LHCN-M2 (cell line): Measurements from ENCODE around the gene CERS6. TPM values are rescaled to one million over a fixed set of nuclear protein-coding genes. Genes with fewer than 3 reads are reported as not detected.

Experiments used
- DNase-seq: peaks from one replicate; pipeline ENCODE4 v3.0.0-alpha.2; 2012; ENCODE audit warnings: low read depth
- total RNA-seq: library from RNA; depleted of rRNA; stranded (reverse); fragments of >200 nt; gene quantifications from 2 replicates; pipeline ENCODE4 v1.2.3, GENCODE V29; 2014

CERS6 gene
- total RNA-seq, 1 experiment from 2014 or later, result 47.2 TPM

DNA sequence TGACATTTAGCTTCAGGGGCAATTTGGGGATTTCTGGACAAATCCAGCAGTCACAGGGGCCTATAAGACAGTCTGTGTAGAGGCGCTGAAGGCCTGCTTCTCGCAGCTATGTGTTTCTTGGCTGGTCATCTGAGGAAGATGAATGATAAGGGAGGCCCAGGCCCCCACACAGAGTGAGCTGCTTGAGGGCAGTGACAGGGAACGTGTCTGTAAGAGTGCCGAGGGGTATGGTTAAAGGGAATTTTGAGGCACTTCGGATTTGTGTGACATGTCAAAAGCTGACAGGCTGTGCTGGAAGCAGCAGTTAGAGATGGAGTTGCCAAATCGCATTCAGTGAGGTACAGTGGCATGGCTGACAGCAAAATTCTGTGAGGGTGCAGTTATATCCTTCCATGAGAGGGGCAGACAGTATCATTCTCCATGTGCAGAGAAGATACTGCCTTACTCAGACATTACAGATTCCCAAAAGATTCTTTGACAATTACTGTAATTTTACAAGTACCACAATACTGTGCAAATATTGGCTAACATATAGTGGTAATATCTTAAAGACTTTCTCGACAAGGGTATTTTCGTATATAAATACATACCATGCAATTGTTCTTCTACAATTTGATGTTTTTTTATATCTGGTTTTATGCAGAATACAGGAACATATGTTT lies 74.0 kb downstream of the CERS6 start:
- DNase-seq, result no peak

DNA sequence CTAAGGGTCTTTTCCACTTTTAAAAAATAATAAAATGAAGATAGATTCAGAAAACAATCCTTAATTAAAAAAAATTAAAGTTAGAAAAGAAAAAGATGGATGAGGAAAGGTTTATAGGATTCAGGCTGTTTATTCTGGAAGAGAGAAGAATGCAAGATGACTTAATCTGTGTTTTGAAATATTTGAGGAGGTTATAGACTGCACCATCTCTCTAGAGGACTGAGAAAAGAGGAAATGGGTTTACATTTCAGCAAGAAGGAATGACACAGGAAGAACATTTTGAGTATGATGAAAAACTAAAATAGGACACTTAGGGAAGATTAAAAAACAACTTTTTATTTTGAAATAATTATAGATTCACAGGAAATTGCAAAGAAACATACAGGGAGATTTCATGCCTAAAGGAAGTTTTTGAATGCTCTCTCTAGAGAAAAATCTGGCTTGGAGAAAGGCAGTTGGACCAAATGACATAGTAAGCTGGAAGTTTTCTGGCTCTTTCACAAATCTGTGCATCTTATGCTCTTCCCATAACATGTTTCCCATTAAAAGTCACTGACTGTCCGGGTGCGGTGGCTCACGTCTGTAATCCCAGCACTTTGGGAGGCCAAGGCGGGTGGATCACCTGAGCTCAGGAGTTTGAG lies 75.0 kb downstream of the CERS6 start:
- DNase-seq, result peak; percentile 69

DNA sequence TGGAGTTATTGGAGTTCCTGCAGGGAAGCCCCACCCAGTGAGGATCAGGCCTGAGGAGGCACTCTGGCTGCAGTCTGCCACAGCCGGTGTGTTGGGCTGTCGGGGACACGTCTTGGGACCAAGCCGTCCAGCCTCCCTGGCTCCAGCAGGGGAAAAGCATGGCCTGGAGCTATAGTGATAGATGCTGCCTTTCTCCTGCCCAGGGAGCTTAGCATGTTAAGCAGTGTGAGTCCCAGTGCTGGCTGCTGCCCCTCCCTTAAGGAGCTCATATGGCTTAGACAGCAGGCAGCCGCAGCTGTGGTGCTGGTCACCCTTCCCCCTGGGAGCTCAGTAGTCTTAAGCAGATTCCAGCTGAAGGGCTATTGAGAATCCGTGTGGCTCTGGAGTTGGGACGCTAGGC lies 78.9 kb downstream of the CERS6 start:
- DNase-seq, result no peak

DNA sequence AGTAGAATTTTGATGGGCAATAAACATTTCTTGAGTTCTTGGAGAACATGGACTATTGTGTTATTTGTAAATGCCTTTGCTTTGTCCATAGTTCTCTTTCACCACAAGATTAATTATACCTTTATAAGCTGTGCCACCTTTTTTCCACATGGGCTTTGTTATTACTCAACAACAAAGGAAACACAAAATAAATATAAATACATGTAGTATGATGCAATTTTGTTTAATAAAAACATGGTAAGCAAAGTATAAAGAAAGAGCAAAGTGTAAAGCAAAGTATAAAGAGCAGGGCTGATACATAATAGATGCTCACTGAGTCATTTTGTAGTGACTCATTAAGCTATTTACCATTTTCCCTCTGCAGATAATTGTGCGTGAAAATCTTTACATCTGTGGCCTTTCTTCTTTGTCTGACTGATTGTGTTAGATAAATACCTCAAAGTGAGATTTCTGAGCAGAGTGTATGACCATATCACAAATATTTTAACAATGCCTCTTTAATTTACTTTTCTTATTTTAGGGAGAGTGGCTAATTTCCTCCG lies 80.9 kb downstream of the CERS6 start:
- peak; percentile 39 for DNase-seq

DNA sequence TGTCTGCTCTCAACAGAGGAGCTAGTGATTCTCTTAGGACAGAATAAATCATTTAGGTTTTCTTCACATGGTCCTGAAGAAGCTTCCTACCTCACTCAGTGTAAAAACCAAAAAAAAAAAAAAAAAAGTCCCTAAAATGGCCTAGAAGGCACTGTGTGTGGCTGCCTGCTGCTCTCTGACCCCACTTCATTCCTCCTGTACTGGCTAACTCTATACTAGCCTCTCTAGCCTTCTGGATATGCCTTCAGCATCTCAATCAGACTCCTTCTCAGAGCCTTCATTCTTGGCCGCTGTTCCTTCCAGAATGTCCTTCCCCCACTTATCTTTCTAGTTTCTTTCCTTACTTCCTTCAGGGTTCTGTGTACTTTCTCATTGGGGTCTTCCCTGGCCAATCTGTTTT lies 82.1 kb downstream of the CERS6 start:
- DNase-seq, result no peak

DNA sequence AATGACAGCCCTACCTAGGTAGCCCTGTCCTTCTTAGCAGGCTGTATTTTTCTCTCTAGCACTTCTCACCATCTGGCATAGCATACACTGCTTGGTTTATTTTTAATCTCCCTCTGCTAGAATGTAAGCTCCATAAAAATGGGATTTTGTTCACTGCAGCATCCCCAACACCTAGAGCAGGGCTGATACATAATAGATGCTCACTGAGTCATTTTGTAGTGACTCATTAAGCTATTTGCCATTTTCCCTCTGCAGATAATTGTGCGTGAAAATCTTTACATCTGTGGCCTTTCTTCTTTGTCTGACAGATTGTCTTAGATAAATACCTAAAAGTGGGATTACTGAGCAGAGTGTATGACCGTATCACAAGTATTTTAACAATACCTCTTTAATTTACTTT lies 82.5 kb downstream of the CERS6 start:
- DNase-seq, result peak; percentile 51

DNA sequence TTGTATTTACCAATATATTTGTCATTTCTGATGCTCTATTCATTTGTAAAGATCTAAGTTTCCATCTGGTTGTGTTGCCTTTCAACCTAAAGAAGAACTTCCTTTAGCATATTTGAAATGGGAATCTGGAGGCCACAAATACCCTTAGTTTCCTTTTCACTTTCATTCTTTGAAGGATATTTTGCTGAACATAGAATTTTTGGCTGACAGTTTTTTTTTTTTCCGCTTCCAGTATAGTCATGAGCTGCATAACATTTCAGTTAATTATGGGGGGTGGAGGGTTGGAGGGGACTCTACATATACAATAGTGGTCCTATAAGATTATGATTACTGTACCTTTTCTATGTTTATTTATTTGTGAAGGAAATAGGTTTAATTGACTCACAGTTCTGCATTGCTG lies 83.9 kb downstream of the CERS6 start:
- DNase-seq, result no peak

DNA sequence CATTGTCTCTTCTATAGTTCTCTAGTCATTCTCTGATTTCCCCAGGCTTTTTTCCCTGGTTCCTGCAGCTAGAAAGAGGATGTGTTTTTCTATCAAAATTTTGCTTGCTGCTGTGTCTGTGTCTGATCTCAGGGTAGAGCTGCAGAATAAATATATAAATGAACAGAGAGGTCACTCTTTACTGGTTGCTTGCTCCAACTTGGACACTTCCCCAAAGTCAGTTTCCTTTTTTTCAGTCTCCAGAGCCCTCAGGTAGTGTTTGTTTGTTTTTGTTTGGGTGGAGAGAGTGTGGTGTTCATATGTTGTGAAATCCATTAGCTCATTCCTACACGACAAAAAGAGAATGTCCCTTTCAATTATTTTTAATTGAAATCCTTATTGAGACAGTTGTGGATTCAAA lies 85.8 kb downstream of the CERS6 start:
- no peak for DNase-seq

DNA sequence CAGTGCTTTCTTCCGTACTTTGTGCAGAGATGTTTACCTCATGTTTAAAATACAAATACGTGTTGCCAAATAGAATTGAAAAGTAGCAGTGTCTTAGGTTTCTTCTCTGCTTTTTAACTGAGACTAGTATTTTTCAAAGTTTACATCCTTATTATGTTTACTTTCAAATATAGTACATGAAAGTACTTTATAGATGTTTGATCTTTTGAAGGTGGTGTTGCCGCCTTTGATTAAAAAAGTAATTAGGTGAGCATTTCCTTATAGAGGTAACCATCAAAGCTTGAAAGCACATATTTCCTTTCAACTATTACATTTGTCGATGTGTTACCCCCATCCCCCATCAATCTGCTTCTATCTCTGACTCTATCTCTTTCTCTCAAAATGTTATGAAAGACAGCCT lies 87.0 kb downstream of the CERS6 start:
- no peak for DNase-seq

DNA sequence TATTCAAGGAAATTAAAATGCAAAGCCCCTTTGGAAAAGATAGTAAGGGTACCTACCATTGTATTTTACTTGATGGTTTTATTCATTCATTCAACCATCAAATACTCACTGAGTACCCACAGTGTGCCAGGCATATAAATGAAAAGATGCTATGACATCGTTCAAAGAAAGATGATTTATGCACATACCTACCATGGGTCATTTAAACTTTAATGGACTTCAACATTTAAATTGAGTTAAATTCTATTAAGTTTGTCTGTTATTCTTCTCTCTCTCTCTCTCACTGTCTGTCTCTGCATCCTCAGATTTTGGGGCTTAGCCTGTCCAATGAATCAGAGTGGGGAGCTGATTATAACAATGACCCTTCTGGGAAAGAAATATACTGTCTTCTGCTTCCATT lies 87.9 kb downstream of the CERS6 start:
- no peak for DNase-seq

DNA sequence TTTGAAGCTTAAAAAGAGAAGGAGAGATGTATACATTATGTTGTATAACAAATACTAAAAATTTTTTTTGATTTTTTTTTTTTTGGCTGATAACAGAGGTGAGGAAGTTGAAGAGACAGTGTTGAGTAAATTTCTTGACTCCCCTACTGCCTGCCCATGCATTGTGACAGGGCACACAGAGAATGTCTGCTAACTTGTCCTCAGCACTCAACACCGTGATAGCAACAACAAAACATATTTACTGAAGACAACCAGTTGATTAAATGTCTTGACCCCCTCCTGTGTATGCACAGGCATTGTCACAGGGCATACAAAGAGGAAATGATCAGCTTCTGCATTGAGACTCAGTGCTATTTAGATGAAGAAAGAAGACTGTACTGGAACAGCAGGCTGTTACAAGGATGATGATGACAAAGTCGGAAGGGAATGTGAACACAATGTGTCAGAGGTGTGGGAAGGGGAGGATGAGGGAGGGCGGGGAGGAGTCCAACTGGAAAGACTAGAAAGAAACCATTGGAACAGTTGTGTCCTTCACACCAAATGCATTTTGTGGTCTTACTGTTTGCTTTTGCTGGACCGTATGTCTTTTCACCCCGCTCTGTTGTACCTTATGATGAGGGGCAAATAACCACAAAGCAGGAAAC lies 89.5 kb downstream of the CERS6 start:
- DNase-seq, result peak; percentile 97

DNA sequence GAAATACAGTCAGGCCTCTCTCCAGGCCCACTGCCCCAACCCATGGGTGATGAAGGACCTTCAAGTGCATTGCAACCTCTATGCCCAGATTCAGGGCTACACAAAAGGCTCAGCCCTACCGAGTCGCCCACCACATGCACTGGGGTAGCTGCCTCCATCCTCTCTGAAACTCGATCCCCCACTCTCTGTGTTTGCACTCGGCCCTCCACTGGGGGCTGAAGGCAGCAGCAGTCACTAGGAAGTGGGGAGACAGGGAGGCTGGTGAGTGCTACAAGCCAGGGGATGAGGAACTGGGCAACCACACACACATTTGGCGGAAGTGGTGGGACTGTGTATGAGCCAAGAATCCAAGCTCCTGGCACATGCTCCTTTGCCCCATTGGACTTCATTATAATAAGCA lies 94.6 kb downstream of the CERS6 start:
- DNase-seq, result no peak

DNA sequence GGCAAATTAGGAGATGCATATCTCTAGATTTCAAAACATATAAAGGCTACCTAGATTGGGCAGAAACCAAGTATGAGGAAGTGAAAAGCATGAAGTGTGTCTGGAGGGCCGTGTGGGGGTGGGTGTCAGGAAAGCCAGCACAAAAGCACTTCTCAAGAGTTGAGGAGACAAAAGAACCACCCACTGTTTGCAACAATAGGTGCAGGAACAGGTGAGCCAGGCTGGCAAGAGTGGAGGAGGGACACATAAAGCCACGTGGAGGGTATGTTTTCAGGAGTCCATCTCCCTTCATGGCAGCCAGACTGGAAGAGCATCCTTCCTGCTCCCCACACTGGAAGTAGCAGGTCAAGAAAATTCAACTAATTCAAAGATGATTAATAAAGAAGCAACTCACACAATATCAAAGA lies 96.4 kb downstream of the CERS6 start:
- DNase-seq, result no peak

DNA sequence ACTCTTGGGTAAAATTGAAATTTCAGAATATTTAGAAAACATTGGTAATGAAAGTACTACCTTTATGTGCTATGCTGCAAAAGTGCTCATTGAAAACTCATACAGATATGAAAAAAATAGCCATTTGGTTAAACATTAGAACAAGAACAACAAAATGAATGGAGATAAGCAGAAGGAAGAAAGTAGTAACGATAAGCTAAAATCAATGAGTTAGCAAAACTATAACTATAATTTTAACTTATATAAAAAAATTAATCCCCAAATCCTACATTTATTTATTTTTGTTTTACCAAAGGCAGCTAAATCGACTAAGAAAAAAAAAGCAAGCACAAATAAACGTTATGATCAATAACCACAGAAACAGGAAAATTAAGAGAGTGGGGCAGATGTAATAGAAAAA lies 99.2 kb downstream of the CERS6 start:
- no peak for DNase-seq

DNA sequence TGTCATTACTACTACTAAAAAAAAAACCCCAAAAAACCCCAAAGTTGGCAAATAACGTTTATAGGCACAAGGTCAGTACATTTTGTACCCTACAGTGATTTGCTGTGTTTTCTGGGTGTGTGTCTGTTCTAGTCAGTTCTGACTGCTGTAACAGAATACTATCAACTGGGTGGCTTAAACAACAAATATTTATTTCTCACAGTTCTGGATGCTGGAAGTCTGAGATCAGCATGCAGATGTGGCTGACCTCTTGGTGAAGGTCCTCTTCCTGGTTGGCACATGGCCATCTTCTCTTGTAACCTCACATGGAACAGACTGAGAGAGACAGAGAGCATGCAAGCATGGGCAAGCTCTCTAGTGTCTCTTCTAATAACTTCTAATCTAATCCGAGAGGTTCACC lies 103.1 kb downstream of the CERS6 start:
- peak; percentile 80 for DNase-seq

DNA sequence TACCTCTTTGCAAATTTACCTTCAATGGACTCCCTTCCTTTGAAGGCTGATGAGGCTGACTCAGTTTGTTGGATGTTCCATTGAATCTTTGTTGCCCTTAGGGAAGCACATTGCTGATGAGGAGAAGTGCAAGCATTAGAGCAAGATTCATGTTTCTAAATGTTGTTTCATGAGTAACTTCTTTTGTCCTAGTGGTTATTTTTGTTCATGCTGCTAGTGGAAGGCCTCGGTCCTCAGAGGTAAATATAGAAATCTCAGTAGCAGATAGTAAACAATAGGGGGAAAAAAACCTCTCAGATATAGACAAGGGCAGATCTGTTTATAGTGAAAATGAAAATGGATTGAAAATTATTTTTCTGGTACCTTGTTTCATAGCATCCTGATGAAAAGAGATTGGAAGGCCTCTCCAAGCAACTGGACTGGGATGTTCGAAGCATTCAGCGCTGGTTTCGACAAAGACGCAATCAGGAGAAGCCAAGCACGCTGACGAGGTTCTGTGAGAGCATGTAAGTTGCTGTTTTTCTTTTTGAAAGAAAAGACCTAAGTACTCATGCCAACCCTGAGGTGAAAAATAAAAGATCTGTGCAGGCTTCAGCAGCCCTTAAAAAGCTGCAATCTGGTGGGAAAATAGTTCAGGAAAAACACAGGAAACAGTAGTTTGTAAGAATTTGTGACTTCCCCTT lies 104.9 kb downstream of the CERS6 start:
- no peak for DNase-seq

DNA sequence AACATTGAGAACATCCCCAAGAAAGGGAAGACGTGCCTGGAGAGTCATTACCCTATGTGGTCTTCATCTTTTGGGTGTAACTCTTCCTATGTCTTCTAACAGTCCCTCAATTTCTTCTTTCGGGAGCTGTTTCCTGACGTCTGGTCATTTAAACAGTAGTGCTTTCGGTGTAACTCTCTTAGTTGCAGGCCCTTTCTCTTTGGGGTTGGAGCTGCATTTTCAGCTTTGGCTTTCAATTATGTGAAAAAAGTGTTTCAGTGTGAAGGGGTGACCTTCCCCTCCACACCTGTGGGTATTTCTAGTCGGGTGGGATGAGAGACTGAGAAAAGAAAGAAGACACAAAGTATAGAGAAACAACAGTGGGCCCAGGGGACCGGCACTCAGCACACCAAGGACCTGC lies 105.9 kb downstream of the CERS6 start:
- DNase-seq, result no peak

DNA sequence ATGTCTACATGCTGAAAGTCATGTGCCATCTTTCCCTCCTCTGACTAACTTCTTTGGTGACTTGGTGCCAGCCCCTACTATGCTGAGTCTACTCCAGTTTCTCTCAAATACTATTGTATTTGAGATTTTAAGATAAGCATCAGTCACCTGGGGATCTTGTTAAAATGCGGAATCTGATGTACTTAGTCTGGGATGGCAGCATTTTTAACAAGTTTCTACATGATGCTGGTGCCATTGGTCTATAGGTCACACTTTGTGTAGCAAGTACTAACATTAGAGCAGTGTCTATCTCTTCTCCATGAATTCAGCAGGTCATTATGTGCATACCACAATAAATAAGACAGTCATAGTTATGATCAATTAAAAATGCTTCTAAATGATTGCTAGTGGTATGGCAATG lies 106.9 kb downstream of the CERS6 start:
- no peak for DNase-seq

DNA sequence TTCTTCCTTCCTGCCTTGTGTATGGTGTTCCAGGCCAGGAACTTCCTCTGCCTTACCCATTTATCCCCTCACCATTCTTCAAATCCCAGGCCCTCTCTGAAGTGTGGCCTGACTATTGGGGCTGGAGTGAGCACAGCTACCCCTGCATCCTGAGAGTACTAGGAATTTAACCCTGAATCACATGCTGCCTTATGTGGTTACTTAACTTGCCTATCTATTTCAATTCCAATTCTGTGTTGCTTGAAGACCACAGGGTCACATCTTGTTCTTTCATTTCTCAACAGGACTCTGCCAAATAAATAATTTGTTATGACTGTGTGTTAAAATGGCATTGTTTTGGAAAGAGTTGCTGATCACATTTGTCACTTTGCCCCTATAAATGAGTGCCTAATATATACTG lies 108.6 kb downstream of the CERS6 start:
- DNase-seq, result peak; percentile 41

DNA sequence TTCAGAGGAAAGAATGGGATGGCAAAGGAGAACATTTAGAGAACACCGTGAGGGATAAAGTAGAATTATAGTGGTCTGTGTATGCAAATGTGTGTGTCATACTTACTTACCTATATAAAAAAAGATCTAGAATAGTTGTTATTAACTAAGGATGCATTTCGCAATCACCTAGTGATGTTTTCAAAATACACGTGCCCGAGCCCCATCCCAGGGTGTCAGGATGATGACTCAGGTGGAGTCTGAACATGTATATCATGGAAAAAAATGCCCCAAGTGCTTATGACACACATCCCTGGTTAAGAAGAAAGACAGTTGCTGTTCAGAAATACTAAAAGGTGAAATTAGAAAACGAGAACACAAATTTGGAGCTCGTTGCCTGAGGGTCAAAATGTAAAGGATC lies 109.0 kb downstream of the CERS6 start:
- DNase-seq, result peak; percentile 84

DNA sequence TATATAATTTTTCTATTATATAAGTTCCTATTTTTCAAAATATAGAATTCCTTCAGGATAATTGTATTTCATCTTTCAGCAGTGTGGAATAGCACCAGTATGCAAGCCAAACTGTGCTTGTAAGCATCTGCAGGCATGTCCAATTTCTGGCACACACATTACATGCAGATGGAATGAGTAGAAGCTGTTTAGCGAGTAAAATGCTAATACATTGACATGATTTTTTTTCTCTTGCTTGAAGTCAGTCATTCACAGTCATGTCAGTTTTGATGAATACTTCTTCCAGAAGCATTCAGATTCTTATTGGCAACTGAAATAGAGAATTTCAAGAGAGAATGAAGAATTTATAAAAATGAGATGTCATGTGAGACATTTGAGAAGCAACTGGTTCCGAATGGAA lies 109.4 kb downstream of the CERS6 start:
- DNase-seq, result no peak

DNA sequence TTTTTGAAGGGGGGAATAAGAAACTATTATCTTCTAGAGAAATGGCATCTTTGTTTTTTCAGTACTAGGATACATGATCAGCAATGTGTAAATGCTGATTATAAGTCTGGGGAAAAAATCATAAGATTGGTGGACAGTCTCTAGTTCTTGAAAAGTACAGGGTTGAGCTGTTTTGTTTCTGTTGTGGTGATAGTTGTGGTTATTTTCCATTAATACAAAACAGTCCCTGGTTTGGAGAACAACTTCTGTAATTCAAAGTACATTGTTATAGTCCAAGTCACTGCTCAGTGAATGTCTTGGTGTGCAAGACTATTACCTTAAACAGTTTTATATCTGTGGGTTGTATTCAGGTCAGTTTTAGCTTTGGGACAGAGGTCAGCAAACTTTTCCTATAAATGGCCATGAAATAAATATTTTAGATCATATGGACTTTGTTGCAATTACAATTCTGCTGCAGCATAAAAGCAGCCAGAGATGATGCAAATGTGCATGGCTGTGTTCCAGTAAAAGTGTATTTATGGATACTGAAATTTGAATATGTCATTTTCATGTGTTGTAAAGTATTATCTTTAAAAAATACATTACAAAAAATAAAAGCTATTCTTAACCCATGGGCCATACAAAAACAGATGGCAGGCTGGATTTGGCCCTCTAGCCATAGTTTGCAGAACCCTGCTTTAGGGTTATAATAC lies 111.0 kb downstream of the CERS6 start:
- no peak for DNase-seq
